GM21717 (cell line): ENCODE data around the gene IFI6.
A peak's percentile ranks its signal among the peaks of the same experiment; 100 is the strongest.
"Not testable (repeated sequence)": the region's sequence is repeated elsewhere in the genome, so short reads cannot be mapped to it uniquely, and the experiment has no call there.

Source experiments
- ATAC-seq: cut with Tn5 transposase; IDR thresholded peaks from one replicate; pipeline ENCODE4 v1.9.1; 2021; ENCODE audit warnings: mild to moderate bottlenecking, moderate library complexity; ENCODE audit not compliant: unreplicated experiment

Gene IFI6

DNA sequence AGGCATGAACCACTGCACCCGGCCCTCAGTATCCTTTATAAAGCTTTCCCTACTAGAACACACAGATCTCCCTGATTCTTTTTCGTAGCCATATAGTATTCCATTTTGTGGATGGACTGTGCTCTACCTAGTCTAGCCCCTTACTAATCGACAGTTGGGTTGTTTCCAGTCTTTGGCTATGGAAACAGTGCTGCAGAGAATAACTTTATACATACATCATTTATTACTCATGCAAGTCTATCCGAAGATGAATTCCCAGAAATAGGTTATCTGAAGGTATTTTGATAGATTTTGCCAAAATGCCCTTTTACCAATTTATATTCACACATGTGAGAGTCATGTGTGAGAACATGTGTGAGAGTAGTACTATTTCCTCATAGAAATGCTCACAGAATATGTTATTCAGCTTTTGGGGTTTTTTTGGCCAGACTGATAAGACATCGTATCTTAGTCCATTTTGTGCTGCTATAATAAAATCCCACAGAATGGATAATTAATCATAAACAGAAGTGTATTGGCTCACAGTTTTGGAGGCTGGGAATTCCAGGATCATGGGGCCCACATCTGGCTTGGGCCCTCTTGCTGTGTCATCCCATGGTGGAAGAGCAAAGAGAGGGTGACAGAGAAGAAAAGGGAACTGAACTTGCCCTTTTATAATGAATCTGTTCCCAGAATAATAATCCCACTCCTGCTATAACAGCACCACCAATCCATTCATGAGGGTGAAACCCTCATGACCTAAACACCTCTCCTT, 19.7 kb downstream of the IFI6 start:
- no peak for ATAC-seq

DNA sequence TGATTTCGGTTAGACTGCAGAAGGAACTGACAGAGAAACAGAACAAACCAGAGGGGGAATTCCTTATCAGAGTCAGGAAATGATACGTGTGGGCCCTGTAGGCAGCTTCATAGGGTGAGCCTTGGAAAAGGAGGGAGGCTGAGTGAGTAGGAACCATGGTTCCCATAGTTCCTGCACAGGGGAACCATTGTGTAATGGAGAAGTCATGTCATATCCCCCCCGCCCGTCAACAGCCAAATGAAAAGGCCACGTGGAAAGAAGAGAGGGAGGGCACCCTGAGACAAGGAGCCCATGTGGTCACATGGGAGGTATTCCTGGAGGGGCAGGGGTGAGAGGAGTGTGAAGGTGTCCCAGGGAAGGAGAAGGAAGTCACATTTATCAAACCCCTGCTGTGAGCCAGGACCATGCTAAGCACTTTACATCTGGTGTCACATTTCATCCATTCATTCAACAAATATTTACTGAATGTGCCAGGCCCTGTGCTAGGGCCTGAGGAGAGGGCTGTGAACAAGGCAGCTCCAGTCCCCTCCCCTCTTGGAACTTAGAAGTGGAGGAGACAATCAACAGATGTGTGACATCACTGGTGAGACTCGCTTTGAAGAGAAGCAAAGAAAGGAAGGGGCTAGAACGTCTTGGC, 21.3 kb downstream of the IFI6 start:
- ATAC-seq = no peak

DNA sequence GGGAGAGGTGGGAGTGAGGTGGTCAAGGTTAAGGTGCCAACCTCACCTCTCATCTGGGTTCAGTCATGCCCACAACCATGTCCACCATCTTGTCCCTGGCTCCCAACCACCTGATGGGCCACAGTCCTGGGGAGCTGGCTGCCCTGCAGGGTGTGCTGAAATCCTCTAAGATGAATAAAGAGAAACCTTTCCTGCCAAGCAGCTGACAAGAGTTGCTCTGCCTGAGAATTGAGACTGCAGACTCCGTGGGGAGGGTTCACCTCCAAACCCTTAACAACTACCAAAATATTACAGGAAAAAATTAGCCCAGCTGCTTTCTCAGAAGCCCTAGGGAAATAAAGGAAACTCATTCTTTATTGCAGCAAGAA, 21.8 kb downstream of the IFI6 start:
- no peak for ATAC-seq

DNA sequence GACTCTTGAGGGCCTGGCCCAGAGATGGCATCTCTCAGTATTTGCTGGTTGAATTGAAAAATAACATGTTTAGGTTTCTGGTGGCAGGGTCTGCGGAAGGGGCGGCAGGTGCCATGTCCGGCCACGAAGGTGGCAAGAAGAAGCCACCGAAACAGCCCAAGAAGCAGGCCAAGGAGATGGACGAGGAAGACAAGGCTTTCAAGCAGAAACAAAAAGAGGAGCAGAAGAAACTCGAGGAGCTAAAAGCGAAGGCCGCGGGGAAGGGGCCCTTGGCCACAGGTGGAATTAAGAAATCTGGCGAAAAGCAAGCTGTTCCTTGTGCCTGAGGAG, 22.7 kb downstream of the IFI6 start:
- ATAC-seq = no peak

DNA sequence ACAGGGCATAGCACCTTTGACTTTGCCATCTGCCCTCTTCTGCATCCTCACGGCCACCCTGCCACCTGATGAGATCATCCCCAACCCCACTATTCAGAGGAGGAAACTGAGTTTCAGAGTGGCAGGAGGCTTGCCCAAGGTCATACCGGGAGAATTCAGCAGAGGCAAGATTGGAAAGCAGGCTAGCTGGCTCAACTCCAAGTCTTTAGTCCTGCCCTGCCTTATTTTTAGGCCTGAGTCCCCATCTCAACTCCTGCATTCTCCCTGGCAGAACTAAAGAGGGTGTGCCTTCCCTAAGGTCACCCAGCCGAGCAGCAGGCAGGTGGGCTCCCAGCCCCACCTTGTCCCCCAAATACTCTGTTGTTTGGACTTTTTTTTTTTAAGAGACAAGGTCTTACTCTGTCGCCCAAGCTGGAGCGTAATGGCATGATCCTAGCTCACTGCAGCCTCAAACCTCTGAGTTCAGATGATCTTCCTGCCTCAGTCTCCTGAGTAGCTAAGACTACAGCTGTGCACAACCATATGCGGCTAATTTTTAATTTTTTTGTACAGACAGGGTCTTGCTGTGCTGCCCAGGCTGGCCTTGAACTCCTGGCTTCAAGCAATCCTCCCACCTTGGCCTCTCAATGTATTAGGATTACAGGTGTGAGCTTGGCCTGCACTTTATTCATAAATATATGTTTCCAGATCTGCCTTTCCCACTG, 23.2 kb downstream of the IFI6 start:
- ATAC-seq = no peak

DNA sequence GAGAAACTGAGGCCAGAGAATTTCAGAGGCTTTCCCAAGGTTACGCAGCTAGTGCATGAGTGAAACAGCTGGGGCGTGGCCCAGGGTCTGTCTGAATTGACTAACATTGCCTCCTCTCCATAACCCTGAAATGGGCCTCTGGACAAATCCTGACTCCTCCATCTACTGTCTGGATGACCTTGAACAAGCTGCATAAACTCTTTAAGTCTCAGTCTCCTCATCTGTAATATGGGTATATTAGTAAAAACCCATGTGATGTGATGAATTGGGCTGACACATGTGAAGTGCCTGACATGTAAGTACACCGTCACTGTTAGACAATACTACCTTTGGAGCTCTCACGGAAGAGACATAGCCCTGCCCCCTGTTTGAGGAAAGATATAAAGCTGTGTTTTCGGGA, 24.7 kb downstream of the IFI6 start:
- no peak for ATAC-seq

DNA sequence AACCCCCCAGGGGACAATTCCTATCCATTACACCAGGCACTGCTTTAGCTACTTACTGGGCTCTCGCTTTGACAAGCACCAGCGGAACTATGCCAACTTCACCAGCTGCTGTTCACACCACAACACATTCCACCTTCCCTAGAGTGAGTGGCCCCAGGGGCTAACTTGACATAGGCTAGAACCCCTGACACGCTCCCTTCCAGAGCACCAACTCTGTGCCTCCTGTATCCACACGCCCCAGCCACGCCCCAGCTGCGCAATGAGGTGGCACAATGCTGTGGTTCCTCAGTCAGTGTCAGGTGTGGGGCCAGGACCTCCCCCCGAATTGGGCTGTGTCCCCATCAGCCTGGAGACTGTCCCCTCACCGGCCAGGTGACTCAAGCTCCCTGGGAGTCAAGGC, 25.3 kb downstream of the IFI6 start:
- no peak for ATAC-seq

DNA sequence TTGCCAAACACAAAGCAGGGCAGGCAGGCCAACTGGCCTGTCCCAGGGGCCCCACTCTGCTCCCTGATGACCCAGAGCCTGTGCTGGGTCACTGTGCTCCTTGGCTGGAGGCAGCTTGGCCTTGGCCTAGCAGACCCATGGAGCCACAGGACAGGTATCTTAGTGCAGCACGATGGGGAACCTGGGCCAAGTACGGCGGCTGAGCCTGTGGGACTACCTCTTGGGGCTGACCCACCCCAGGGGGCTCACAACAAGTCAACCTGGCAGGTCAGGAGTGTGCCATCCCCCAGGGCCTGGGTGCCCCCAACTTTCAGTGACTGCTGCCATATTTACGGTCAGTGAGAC, 26.9 kb downstream of the IFI6 start:
- ATAC-seq = no peak

DNA sequence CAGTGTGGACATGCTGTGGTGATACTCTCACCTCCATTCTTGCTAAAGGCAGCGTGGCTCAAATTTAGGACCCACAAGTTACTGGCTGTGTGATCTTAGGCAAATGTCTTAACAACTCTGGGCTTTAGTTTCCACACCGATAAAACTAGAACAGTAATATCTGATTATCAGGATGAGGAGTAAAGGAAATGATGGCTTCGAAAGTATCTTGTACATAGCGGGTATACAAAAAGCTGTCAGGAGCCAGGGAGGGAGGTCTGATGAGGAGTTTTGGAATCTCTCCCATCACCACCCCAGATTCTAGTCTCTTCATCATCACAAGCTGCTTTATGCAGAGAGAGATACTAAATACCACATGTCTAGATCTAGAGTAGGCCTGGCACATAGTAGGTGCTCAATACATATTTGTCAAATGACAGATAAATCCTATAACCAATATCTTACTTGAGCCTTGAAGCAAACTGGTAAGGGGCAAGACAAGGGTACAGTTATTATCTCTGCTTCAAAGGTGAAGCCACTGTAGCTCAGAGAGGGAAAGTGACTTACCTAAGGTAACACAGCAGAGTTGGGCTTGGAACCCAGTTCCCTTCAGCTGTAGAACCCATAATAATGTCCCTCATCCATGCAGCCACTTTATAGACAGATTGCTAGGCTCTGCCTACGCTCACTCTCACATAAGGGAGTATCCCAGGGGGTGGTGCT, 27.5 kb downstream of the IFI6 start:
- no peak for ATAC-seq

DNA sequence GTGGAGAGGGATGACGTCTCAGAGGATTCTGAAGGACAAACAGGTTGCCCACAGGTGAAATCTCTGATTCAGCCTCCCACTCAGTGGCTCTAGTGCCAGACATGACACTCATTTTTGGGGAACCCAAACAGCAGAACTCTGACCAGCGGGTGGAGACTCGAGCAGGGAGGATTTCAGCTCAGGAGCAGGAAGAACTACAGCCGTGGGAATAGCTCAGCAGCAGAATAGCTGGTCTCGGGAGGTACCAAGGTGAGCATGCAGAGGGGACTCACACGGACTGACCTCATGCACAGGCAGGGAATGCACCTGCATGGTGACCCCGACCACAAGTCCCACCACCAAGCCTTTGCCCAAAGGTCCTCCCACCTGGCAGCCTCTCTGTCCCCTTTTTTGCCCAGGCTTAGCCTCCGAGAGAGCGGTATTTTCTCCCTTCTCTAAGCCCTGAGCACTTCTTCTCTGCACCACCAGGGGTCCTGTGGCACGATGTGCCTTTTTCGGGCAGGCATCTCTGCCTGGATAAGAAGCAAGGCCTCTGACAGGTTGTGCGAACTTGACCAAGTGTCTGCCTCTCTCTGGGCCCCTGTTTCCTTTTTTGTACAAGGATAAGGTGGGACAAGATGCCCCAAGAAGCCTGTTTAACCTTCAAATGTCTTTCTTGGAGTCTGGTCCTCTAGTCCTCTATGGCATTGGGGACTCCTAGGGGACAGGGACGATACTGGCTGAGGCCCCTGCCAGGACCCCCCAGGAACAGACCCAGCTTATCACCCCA, 28.2 kb downstream of the IFI6 start:
- peak; percentile 51 for ATAC-seq

DNA sequence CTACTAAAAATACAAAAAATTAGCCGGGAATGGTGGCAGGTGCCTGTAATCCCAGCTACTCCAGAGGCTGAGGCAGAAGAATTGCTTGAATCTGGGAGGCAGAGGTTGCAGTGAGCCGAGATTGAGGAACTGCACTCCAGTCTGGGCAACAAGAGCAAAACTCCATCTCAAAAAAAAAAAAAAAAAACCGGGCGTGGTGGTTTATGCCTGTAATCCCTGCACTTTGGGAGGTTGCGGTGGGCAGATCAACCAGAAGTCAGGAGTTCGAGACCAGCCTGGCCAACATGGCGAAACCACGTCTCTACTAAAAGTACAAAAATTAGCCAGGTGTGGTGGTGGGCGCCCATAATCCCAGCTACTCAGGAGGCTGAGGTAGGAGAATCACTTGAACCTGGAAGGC, 31.5 kb downstream of the IFI6 start:
- not testable (repeated sequence) for ATAC-seq

DNA sequence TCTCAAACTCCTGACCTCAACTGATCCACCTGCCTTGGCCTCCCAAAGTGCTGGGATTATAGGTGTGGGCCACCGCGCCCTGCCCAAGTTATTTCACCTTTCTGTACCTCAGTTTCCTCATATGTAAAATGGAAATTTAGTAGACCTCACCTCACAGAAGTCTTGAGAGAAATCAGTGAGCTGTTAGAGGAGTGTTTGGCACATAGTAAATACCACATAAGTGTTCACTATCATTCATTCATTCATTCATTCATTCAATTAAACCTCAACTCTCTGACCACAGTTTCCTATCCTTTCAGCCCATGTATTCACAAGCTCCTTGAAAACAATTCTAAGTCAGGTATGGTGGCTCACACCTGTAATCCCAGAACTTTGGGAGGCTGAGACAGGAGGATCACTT, 33.2 kb downstream of the IFI6 start:
- no peak for ATAC-seq

DNA sequence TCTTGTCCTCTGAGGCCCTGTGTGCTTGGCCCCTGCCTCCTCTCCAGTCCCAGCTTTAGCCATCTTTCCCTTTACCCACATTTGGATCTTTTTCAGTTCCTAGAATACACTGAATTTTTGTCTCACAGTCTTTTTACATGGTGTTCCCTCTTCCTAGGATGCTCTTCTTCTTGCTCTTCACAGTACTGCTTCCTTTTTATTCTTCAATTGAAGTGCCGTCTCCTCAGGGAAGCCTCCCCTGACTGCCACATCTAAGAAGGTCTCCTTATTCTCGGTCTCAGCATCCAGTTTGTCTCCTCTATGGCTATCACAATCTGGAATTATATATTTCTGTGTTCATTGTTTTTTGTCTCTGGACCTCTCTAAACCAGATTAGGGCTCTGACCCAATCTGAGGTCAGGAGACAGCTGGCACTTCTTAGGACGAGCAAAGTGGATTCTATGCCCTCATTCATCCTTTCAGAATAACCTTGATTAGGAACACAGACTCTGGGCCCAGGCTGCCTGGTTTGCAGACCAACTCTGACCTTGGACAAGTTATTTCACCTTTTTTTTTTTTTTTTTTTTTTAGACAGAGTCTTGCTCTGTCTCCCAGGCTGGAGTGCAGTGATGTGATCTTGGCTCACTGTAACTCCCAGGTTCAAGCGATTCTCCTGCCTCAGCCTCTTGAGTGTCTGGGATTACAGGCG, 33.8 kb downstream of the IFI6 start:
- ATAC-seq = no peak

DNA sequence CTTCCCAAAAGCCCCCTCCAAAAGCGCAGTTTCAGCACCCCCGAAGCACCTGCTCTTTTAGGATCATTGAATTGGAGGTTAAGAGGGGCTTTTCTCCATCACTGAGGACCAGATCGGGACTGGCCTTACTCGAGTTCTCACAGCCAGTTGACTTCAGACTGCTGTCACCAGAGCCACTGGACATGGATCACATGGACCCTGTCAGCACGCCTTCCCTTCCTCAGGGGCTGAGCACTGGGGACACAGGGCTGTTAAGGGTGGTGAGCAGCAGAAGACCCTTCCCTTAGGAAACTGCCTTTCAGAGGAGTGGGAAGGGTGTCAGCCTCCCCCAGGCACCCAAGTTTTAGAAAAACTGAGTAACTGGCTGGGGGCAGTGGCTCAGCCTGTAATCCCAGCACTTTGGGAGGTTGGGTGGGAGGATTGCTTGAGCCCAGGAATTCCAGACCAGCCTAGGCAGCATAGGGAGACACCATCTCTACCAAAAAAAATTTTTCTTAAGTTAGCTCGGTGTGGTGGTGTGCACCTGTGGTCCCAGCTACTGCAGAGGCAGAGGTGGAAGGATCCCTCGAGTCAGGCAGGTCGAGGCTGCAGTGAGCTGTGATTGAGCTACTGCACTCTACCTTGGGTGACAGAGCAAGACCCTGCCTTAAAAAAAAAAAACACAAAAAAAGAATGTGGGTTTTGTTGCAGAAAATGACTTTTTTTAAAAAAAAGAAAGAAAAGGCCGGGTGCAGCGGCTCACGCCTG, 36.4 kb downstream of the IFI6 start:
- no peak for ATAC-seq

DNA sequence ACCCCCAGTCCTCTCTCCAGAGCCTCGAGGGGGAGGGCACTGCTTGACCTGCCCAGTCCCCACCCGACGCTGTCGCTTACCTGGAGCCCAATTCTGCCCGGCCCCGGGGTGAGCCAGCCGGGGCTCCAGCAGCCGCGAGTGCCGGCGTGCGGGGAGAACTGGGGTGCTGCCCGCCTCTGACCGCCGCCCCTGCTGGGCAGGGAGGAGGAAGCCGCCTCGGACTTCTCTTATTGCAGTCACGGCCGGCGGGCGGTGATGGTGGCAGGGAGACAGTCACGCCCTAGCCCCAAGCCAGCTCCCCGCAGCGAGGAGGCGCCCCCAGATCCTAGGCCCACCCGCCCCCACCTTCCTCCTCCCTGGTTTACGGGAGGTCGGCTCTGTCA, 37.0 kb downstream of the IFI6 start, which contains the start of gene FGR:
Gene FGR, minus strand, starts transcription at position 201 of the 383 bp plus-strand sequence. CDS start 11,269 bp downstream, outside the sequence.
- ATAC-seq = no peak

DNA sequence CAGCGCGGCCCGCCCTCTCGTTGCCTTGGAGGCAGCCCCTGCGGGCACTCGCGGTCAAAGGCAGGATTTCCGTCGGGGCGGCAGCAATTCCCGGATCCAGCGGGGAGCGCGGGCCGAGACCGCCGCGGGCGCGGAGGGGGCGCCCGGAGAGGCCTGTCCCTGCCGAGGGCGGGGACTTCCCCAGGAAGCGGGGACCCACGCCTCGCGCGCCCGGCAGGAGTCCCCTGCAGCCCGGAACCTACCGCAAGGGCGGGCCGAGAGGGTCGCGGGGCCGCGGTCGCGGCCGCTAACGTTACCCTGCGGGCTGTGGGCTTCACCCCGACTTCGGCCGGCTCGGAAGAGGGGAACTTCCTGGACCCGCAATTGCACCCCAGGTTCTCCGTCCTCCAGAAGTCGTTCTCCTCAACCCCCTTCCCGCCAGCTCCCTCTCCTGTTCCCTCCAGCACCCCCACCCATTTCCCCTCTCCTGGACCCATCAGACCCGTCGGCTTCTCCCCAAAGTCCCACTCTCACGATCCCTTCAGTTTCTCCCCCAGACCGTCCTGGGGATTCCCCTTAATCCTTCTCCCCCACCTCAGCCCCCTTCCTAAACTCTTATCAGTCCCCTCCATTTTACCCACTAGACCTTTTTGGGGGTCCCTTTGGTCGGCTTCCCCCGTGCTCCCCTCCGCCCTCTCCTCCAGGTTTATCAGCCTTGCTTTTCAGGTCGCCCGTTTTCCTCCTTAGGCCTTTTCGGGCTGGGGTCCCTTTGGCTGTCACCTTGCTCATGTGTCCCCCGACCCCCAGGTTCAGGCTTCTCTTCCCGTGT, 37.6 kb downstream of the IFI6 start:
- ATAC-seq = no peak

DNA sequence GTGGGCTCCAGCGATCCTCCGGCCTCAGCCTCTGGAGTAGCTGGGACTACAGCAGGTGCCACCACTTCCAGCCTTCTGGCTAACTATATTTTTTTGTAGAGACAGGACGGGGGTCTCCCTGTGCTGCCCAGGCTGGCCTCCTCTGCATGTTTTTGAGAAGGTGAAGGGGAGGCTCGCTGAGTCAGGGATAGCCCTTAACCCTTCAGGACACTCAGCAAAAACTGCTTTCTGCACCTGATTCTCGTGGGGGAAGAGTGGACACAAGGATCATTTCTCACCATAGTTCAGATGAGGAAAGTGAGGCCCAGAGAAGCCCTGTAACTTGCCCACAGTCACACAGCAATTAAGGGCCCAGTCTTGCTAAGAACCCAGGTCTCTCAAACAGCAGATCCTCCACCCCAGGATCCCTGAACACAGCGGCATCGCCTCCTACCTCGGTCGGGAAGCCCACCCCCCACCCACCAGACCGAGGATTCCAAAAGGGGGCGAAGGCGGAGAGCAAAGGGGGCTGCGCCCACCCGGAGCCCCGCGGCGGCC, 38.3 kb downstream of the IFI6 start:
- ATAC-seq = no peak

DNA sequence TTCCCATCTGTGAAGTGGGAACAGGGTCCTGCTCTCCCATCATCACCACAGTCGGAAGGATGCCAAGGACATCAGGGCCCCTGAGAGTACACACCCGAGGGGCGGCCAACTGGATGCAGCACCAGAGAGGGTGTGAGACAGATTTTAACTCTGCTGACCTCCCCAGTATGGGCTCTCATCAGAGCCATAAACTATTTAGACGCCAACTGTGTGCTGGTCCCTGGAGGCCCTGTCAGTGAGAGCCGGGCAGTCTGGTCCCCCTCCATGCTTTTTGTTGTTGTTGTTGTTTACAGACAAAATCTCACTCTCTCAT, 38.7 kb downstream of the IFI6 start:
- no peak for ATAC-seq
